WTC11 (cell line): ENCODE measurements around the gene TFDP1.

Experiments
- FOXK1 ChIP-seq: sonication (generic); formaldehyde crosslinking; IDR thresholded peaks from 2 replicates; pipeline ENCODE4 v1.8.0; 2022; ENCODE audit warnings: mild to moderate bottlenecking, moderate library complexity, missing genetic modification reagents
- NR3C1 ChIP-seq: sonication (generic); formaldehyde crosslinking; conservative IDR thresholded peaks from 2 replicates; pipeline ENCODE4 v1.8.1; 2023; ENCODE audit warnings: low read depth, mild to moderate bottlenecking, missing genetic modification reagents
- TF ChIP-seq, protein P1 (sequence below): fragments of 200-600 bp; IDR thresholded peaks from 2 replicates; pipeline ENCODE4 v1.8.0; 2022; ENCODE audit warnings: antibody characterized with exemption
- TF ChIP-seq, protein P2 (sequence below): sonication (generic); formaldehyde crosslinking; IDR thresholded peaks from 2 replicates; pipeline ENCODE4 v1.8.1; 2023; ENCODE audit warnings: mild to moderate bottlenecking, missing genetic modification reagents, moderate library complexity
- TF ChIP-seq, protein P3 (sequence below): sonication (generic); formaldehyde crosslinking; IDR thresholded peaks from 2 replicates; pipeline ENCODE4 v1.8.0; 2022; ENCODE audit warnings: missing genetic modification reagents
- TF ChIP-seq, protein P4 (sequence below): sonication (generic); formaldehyde crosslinking; IDR thresholded peaks from 2 replicates; pipeline ENCODE4 v1.8.1; 2023; ENCODE audit warnings: mild to moderate bottlenecking, missing genetic modification reagents, moderate library complexity

DNA sequence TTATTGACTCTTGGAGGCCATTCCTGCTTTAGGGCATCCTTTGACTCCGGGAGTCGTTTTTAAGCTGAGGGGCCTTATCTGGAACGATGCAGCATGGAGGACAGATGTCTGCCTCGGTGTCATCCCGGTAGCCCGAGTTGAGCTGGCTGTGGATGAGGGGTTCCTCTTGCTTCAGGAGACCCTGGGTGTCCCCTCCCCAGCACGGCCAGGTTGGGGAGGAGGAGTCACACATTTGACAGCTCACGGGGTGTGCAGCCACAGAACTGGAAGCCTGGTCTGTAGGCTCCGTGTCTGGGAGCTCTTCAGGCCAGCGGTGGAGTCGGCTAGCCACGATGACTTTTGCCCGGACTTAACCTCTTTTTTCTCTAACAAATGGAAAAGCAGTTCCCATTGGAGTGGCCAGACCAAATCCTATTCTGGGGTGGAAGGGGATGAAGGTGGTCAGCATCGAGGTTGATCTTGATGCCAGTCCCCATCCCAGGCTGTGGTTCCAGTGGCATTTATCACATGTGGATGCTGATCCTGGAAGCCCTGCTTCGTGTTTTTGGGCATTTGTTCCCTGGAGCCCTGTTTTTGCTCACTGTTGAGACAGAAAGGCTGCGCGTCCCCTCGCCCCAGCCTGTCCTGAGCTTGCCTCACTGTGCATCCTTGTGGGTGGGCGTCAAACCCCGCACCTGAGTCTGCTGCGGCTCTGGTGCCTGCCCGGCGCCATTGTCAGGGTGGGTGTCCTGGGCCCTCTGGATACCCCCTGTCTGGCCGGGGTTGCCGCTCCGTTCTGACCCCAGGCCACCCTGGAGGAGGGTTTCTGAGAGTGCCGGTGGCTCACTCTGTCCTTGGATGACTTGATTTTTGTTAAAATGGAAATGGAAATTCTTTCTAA lies 12.0 kb downstream of the TFDP1 start:
- TF ChIP-seq, protein P1, sequence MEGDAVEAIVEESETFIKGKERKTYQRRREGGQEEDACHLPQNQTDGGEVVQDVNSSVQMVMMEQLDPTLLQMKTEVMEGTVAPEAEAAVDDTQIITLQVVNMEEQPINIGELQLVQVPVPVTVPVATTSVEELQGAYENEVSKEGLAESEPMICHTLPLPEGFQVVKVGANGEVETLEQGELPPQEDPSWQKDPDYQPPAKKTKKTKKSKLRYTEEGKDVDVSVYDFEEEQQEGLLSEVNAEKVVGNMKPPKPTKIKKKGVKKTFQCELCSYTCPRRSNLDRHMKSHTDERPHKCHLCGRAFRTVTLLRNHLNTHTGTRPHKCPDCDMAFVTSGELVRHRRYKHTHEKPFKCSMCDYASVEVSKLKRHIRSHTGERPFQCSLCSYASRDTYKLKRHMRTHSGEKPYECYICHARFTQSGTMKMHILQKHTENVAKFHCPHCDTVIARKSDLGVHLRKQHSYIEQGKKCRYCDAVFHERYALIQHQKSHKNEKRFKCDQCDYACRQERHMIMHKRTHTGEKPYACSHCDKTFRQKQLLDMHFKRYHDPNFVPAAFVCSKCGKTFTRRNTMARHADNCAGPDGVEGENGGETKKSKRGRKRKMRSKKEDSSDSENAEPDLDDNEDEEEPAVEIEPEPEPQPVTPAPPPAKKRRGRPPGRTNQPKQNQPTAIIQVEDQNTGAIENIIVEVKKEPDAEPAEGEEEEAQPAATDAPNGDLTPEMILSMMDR = no peak
- TF ChIP-seq, protein P2, sequence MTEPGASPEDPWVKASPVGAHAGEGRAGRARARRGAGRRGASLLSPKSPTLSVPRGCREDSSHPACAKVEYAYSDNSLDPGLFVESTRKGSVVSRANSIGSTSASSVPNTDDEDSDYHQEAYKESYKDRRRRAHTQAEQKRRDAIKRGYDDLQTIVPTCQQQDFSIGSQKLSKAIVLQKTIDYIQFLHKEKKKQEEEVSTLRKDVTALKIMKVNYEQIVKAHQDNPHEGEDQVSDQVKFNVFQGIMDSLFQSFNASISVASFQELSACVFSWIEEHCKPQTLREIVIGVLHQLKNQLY (CRISPR knock-in tag) = no peak
- TF ChIP-seq, protein P3, sequence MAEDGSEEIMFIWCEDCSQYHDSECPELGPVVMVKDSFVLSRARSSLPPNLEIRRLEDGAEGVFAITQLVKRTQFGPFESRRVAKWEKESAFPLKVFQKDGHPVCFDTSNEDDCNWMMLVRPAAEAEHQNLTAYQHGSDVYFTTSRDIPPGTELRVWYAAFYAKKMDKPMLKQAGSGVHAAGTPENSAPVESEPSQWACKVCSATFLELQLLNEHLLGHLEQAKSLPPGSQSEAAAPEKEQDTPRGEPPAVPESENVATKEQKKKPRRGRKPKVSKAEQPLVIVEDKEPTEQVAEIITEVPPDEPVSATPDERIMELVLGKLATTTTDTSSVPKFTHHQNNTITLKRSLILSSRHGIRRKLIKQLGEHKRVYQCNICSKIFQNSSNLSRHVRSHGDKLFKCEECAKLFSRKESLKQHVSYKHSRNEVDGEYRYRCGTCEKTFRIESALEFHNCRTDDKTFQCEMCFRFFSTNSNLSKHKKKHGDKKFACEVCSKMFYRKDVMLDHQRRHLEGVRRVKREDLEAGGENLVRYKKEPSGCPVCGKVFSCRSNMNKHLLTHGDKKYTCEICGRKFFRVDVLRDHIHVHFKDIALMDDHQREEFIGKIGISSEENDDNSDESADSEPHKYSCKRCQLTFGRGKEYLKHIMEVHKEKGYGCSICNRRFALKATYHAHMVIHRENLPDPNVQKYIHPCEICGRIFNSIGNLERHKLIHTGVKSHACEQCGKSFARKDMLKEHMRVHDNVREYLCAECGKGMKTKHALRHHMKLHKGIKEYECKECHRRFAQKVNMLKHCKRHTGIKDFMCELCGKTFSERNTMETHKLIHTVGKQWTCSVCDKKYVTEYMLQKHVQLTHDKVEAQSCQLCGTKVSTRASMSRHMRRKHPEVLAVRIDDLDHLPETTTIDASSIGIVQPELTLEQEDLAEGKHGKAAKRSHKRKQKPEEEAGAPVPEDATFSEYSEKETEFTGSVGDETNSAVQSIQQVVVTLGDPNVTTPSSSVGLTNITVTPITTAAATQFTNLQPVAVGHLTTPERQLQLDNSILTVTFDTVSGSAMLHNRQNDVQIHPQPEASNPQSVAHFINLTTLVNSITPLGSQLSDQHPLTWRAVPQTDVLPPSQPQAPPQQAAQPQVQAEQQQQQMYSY (CRISPR knock-in tag) = no peak
- TF ChIP-seq, protein P4, sequence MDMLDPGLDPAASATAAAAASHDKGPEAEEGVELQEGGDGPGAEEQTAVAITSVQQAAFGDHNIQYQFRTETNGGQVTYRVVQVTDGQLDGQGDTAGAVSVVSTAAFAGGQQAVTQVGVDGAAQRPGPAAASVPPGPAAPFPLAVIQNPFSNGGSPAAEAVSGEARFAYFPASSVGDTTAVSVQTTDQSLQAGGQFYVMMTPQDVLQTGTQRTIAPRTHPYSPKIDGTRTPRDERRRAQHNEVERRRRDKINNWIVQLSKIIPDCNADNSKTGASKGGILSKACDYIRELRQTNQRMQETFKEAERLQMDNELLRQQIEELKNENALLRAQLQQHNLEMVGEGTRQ (CRISPR knock-in tag) = no peak
- TF ChIP-seq FOXK1 (CRISPR knock-in tag) (no peak), NR3C1 (CRISPR knock-in tag) (no peak)
